GM12878 (cell line): ENCODE measurements around the gene ANKHD1. TPM values are rescaled to one million over a fixed set of nuclear protein-coding genes. Genes with fewer than 3 reads are reported as not detected.
A peak's percentile ranks its signal among the peaks of the same experiment; 100 is the strongest.

ENCODE experiments used
- ASH2L ChIP-seq: fragments of 300-600, 200-600 bp; sonication (generic); IDR thresholded peaks from 2 replicates; pipeline ENCODE4 v1.6.1; 2017; ENCODE audit warnings: low read depth, mild to moderate bottlenecking, borderline replicate concordance
- BHLHE40 ChIP-seq, 2 experiments: fragments of 450-650 bp in 1 of 2; IDR thresholded peaks; 2 replicates each; pipeline ENCODE4 v1.6.1; 2011 to 2017; ENCODE audit warnings: low read depth in 2 of 2, borderline replicate concordance in 1 of 2, improper control_type of control experiment in 1 of 2, low read length in 1 of 2, mild to moderate bottlenecking in 1 of 2
- CEBPZ ChIP-seq: fragments of 150-350 bp; IDR thresholded peaks from 2 replicates; pipeline ENCODE4 v1.6.1; 2016; ENCODE audit warnings: low read depth, low read length
- CHD2 ChIP-seq: IDR thresholded peaks from 2 replicates; pipeline ENCODE4 v1.6.1; 2011; ENCODE audit warnings: low read depth, low read length, improper control_type of control experiment, borderline replicate concordance
- CTCF ChIP-seq, 3 experiments: IDR thresholded peaks in 2 of 3; conservative IDR thresholded peaks in 1 of 3; 2 replicates each; pipeline ENCODE4 v1.5.1; 2011; ENCODE audit warnings: low read depth in 3 of 3, low read length in 3 of 3, mild to moderate bottlenecking in 3 of 3, control low read depth in 2 of 3, moderate library complexity in 2 of 3, inconsistent platforms in 1 of 3, mixed read lengths in 1 of 3; ENCODE audit not compliant: control insufficient read depth in 2 of 3, insufficient read depth in 1 of 3; ENCODE audit errors: extremely low read depth in 1 of 3
- FOXM1 ChIP-seq: IDR thresholded peaks from 2 replicates; pipeline ENCODE4 v1.6.1; 2012; ENCODE audit warnings: low read depth, mild to moderate bottlenecking, inconsistent platforms, low read length, moderate library complexity
- JUNB ChIP-seq: IDR thresholded peaks from 2 replicates; pipeline ENCODE4 v1.6.1; 2016; ENCODE audit warnings: antibody characterized with exemption, mild to moderate bottlenecking
- KLF5 ChIP-seq: fragments of 450-650 bp; IDR thresholded peaks from 2 replicates; pipeline ENCODE4 v1.6.1; 2014; ENCODE audit warnings: mild to moderate bottlenecking; ENCODE audit not compliant: partially characterized antibody
- PML ChIP-seq: IDR thresholded peaks from 2 replicates; pipeline ENCODE4 v1.6.1; 2012; ENCODE audit warnings: low read length, inconsistent platforms
- PRDM15 ChIP-seq: fragments of 450-650 bp; formaldehyde crosslinking; IDR thresholded peaks from 2 replicates; pipeline ENCODE4 v1.4.0; 2020; ENCODE audit warnings: mild to moderate bottlenecking, moderate library complexity
- RAD51 ChIP-seq: fragments of 450-650 bp; IDR thresholded peaks from 2 replicates; pipeline ENCODE4 v1.6.1; 2016; ENCODE audit warnings: moderate library complexity, mild to moderate bottlenecking, inconsistent platforms
- SRF ChIP-seq, 2 experiments: IDR thresholded peaks; 2 replicates each; pipeline ENCODE4 v1.6.1; 2011; ENCODE audit warnings: low read depth in 2 of 2, low read length in 2 of 2, mild to moderate bottlenecking in 1 of 2, moderate library complexity in 1 of 2
- STAT3 ChIP-seq: IDR thresholded peaks from 2 replicates; pipeline ENCODE4 v1.6.1; 2011; ENCODE audit warnings: low read depth, low read length, improper control_type of control experiment
- ZNF217 ChIP-seq: fragments of 450-650 bp; IDR thresholded peaks from 2 replicates; pipeline ENCODE4 v1.6.1; 2017; ENCODE audit warnings: antibody characterized with exemption, mild to moderate bottlenecking
- polyA plus RNA-seq, 11 experiments: library from polyadenylated mRNA; depleted of rRNA in 4 of 11; unstranded in 6 of 11; stranded (reverse) in 5 of 11; fragments of >200 nt; fragmentation: Nextera tagmentation in 4 of 11; fragmentation: Illumina TruSeq in 1 of 11; extraction: Ambion mirVana in 4 of 11; extraction: Trizol in 1 of 11; gene quantifications; 1 replicate in 1 of 11; 2 replicates in 10 of 11; pipeline versions ENCODE4 v1.2.1 to v1.2.3, GENCODE V29; 2011 to 2016; ENCODE audit warnings: inconsistent platforms in 2 of 11, missing spikeins in 2 of 11, low read depth in 1 of 11
- total RNA-seq, 4 experiments: library from RNA; depleted of rRNA in 3 of 4; stranded (reverse); fragments of >200 nt in 3 of 4; fragmentation: Illumina TruSeq in 1 of 4; extraction: Trizol in 1 of 4; gene quantifications; 2 replicates each; pipeline versions ENCODE4 v1.2.1 to v1.2.3, GENCODE V29; 2013 to 2021
- TF ChIP-seq, protein P1 (sequence below): fragments of 450-650 bp; IDR thresholded peaks from 2 replicates; pipeline ENCODE4 v1.6.1; 2016; ENCODE audit warnings: mild to moderate bottlenecking
- TF ChIP-seq, protein P2 (sequence below): IDR thresholded peaks from 2 replicates; pipeline ENCODE4 v1.6.1; 2011; ENCODE audit warnings: low read depth, low read length, improper control_type of control experiment, borderline replicate concordance

ANKHD1 gene
- total and polyA plus RNA-seq, 10 of the 15 experiments (the other 5 are each of a cell fraction or from before 2014, with no cell fraction given), result 31.6 to 96.8 (median 74.3) TPM

DNA sequence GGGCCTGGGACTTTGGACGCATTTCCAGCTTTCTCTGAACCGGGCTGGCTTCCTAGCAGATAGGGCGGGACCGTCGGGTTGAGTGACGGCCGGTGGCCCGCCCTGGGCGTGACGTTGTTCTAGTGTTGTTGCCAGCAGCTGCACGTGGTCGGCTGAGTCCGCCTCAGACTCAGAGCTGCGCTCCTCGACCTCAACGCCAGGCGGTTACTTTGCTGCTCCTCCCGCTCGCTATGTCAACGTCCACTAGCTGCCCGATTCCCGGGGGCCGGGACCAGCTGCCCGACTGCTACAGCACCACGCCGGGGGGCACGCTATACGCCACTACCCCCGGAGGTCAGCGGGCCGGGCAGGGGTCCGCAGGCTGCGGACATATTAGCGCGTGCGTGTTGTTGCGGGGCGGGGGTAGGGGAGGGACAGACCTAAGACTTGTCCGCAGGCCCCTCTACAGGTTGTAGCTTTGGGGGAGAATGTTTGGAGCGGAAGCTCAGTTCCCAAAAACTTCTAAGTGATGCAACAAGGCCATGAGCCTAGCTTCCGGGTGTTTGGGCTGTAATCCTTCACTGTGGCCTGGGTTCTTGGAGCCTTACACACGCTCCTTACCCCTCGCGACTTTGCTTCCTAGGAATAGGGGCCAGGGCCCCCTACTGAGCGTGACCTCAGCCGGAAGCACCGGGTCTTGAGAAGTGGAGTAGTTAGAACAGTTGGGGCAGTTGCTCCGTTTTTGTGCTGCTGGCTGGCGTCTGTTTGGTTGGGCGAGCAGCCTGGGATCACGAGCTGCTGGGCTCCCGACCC, 146.1 kb downstream of the ANKHD1 start, which contains the start of gene EIF4EBP3 (continued):
- TF ChIP-seq RAD51 (peak; percentile 88), CEBPZ (no peak), SRF (IDR thresholded peaks at IDR 0.05; ENCODE audit: low read depth in 2 of 2, low read length in 2 of 2) (no peak; a peak in 1 of 4 replicates), CTCF (IDR thresholded peaks at IDR 0.05 in 2 of 3, conservative IDR thresholded peaks at IDR 0.05 in 1 of 3; ENCODE audit: control insufficient read depth in 2 of 3, extremely low read depth in 1 of 3, insufficient read depth in 1 of 3, low read depth in 3 of 3, low read length in 3 of 3) (peak; percentile 14 to 62 (median 46); a peak in 5 of 6 replicates), PML (peak; percentile 68), ZNF217 (no peak), KLF5 (peak; percentile 32), CHD2 (peak; percentile 32; the same call in 1 of the 2 replicates), PRDM15 (CRISPR knock-in tag) (no peak), FOXM1 (no peak), ASH2L (no peak), STAT3 (no peak), JUNB (no peak), BHLHE40 (IDR thresholded peaks at IDR 0.05; ENCODE audit: borderline replicate concordance in 1 of 2, low read depth in 2 of 2, low read length in 1 of 2) (peak; percentile 65 to 83; a peak in 3 of 4 replicates)
- TF ChIP-seq, protein P1, sequence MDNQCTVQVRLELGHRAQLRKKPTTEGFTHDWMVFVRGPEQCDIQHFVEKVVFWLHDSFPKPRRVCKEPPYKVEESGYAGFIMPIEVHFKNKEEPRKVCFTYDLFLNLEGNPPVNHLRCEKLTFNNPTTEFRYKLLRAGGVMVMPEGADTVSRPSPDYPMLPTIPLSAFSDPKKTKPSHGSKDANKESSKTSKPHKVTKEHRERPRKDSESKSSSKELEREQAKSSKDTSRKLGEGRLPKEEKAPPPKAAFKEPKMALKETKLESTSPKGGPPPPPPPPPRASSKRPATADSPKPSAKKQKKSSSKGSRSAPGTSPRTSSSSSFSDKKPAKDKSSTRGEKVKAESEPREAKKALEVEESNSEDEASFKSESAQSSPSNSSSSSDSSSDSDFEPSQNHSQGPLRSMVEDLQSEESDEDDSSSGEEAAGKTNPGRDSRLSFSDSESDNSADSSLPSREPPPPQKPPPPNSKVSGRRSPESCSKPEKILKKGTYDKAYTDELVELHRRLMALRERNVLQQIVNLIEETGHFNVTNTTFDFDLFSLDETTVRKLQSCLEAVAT, result no peak
- TF ChIP-seq, protein P2, sequence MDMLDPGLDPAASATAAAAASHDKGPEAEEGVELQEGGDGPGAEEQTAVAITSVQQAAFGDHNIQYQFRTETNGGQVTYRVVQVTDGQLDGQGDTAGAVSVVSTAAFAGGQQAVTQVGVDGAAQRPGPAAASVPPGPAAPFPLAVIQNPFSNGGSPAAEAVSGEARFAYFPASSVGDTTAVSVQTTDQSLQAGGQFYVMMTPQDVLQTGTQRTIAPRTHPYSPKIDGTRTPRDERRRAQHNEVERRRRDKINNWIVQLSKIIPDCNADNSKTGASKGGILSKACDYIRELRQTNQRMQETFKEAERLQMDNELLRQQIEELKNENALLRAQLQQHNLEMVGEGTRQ, result peak; percentile 81
